ENCODE data around the gene FAM107B.

The FAM107B gene

GRCh38 chr10:14618674-14619073 is 156.0 kb downstream of the FAM107B start:
- no peak overlapping the region for H3K4me3 ChIP-seq (ENCODE audit: low read length)
- H3K4me1 ChIP-seq (ENCODE audit: insufficient read depth, low read length): no peaks in the 10 kb centered on the region
- no peaks in the 10 kb centered on the region for H3K9me3 ChIP-seq (ENCODE audit: insufficient read depth, low read depth, low read length)
- H3K27me3 ChIP-seq (ENCODE audit: insufficient read depth, low read length): no peaks in the 10 kb centered on the region
- H3K9ac ChIP-seq (ENCODE audit: low read depth, low read length): no peak overlapping the region
- no peak overlapping the region for H3K27ac ChIP-seq (ENCODE audit: low read depth, low read length)
- 92% methylated on average over 6 of the region's 7 CpGs for WGBS
- H3K36me3 ChIP-seq (ENCODE audit: insufficient read depth, low read length): no peaks in the 10 kb centered on the region

- WGBS: 98% methylated on average over 3 of the region's 4 CpGs
- Histone ChIP-seq H3K4me1 (ENCODE audit: insufficient read depth, low read length) (no peaks in the 10 kb centered on the region), H3K9me3 (ENCODE audit: insufficient read depth, low read depth, low read length) (no peaks in the 10 kb centered on the region), H3K27me3 (ENCODE audit: insufficient read depth, low read length) (no peaks in the 10 kb centered on the region), H3K4me3 (ENCODE audit: low read length) (no peak overlapping the region), H3K9ac (ENCODE audit: low read depth, low read length) (no peak overlapping the region), H3K36me3 (ENCODE audit: insufficient read depth, low read length) (no peaks in the 10 kb centered on the region), H3K27ac (ENCODE audit: low read depth, low read length) (no peak overlapping the region)
These were observed 156.8 kb downstream of the FAM107B start for GRCh38 chr10:14617852-14618251.

DNA sequence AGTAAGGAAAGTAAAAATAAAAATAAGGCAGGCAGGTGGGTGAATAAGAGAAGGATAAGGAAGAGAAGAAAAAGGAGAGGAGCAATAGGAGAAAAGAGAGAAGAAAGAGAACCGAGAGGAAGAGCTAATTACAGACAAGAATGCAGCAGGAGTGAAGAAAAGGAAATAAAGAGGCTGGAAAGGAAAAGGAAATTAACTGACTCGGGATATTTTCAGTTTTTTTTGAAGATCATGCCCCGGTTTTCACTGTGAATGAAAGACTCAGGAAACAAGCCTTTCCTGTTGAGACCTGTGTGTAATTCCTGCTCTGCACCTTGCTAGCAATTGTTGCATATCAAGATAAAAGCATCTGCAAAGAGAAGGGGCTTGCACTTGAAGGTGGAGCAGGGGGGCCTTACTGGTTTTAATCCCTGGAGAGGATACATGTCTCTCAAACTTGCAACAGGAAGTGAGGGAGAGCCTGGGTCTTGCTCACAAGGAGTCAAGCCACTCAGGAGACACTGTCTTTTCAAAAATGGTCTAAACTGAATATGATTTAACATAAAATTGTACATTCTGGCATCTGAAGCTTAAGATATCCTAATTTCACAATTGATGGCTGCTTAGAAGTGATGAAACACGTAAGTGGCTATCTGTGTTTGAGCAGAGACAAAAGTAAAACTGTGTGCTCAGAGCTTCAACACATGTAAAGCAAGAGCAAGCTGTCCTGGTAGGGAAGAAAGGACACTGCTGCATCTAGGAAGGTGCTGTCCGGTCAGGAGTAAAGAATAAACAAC is 157.6 kb downstream of the FAM107B start:
- Histone ChIP-seq H3K36me3 (ENCODE audit: insufficient read depth, low read length) (no peaks in the 10 kb centered on the region), H3K9ac (ENCODE audit: low read depth, low read length) (no peak overlapping the region), H3K27ac (ENCODE audit: low read depth, low read length) (no peak overlapping the region), H3K4me1 (ENCODE audit: insufficient read depth, low read length) (no peaks in the 10 kb centered on the region), H3K4me3 (ENCODE audit: low read length) (no peak overlapping the region), H3K9me3 (ENCODE audit: insufficient read depth, low read depth, low read length) (no peaks in the 10 kb centered on the region), H3K27me3 (ENCODE audit: insufficient read depth, low read length) (no peaks in the 10 kb centered on the region)
- 78% methylated on average over 5 of the region's 5 CpGs for WGBS

GRCh38 chr10:14616465-14616864 is 158.2 kb downstream of the FAM107B start:
- no peaks in the 10 kb centered on the region for H3K9me3 ChIP-seq (ENCODE audit: insufficient read depth, low read depth, low read length)
- H3K9ac ChIP-seq (ENCODE audit: low read depth, low read length): no peak overlapping the region
- 72% methylated on average over 2 of the region's 2 CpGs for WGBS
- no peaks in the 10 kb centered on the region for H3K4me1 ChIP-seq (ENCODE audit: insufficient read depth, low read length)
- H3K4me3 ChIP-seq (ENCODE audit: low read length): no peak overlapping the region
- H3K36me3 ChIP-seq (ENCODE audit: insufficient read depth, low read length): no peaks in the 10 kb centered on the region
- H3K27me3 ChIP-seq (ENCODE audit: insufficient read depth, low read length): no peaks in the 10 kb centered on the region
- H3K27ac ChIP-seq (ENCODE audit: low read depth, low read length): no peak overlapping the region

DNA sequence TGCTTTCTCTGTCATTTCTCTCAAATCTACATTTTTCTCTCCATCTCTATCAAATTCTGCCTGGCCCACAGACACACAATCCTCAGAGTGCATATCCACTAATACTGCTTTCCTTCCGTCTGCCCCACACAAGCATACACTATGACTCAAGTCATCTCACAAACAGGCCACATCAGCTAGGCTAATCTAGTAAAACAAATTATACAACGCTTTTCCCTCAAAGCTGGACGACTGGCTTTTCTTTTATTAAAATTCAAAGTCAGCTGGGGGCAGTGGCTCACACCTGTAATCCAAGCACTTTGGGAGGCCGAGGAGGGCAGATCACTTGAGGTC is 161.1 kb downstream of the FAM107B start:
- H3K27me3 ChIP-seq (ENCODE audit: insufficient read depth, low read length): no peaks in the 10 kb centered on the region
- H3K9me3 ChIP-seq (ENCODE audit: insufficient read depth, low read depth, low read length): no peaks in the 10 kb centered on the region
- no peak overlapping the region for H3K27ac ChIP-seq (ENCODE audit: low read depth, low read length)
- no peaks in the 10 kb centered on the region for H3K36me3 ChIP-seq (ENCODE audit: insufficient read depth, low read length)
- 95% methylated on average over 4 of the region's 4 CpGs for WGBS
- no peak overlapping the region for H3K9ac ChIP-seq (ENCODE audit: low read depth, low read length)
- H3K4me3 ChIP-seq (ENCODE audit: low read length): no peak overlapping the region
- H3K4me1 ChIP-seq (ENCODE audit: insufficient read depth, low read length): no peaks in the 10 kb centered on the region

- no peak overlapping the region for H3K4me3 ChIP-seq (ENCODE audit: low read length)
- H3K27ac ChIP-seq (ENCODE audit: low read depth, low read length): no peak overlapping the region
- no peaks in the 10 kb centered on the region for H3K27me3 ChIP-seq (ENCODE audit: insufficient read depth, low read length)
- no peaks in the 10 kb centered on the region for H3K9me3 ChIP-seq (ENCODE audit: insufficient read depth, low read depth, low read length)
- no peaks in the 10 kb centered on the region for H3K4me1 ChIP-seq (ENCODE audit: insufficient read depth, low read length)
- 95% methylated on average over 14 of the region's 15 CpGs for WGBS
- no peaks in the 10 kb centered on the region for H3K36me3 ChIP-seq (ENCODE audit: insufficient read depth, low read length)
- H3K9ac ChIP-seq (ENCODE audit: low read depth, low read length): no peak overlapping the region
These were observed 161.7 kb downstream of the FAM107B start for GRCh38 chr10:14612873-14613587.

DNA sequence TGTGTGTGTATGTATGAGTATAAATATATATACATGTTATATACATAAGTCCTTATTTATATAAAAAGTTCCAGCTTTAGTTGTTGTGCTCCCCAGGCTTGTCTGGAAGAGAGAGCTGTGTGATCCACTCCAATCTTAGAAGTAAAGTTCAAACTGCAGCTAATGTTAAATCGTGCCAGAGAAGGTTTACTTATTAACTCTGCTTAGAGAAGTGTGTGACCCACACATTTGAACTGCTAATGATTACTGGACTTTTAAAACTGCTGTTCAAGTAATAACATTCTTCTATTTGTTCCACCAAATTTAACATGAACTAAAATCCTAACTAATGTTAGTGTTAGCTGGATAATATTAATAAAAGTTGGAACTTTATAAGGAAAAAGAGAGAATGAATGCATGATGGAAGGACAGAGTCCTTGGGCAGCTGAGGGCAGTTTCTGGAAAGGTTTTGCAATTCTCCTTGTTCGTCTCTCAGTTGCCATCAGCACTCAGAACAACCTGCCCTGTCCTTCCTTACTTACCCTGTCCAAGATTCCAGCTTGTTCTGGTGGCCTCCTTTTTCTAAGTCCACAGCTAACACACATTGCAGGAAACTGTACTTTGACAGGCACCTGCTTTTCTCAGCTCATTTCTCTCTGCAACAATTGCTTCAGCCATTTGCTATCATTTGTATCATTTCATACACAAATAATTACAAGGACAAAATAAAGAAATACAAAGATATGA is 162.6 kb downstream of the FAM107B start:
- no peaks in the 10 kb centered on the region for H3K4me1 ChIP-seq (ENCODE audit: insufficient read depth, low read length)
- no peaks in the 10 kb centered on the region for H3K9me3 ChIP-seq (ENCODE audit: insufficient read depth, low read depth, low read length)
- no peak overlapping the region for H3K4me3 ChIP-seq (ENCODE audit: low read length)
- H3K27me3 ChIP-seq (ENCODE audit: insufficient read depth, low read length): no peaks in the 10 kb centered on the region
- WGBS: 46% methylated on average over 2 of the region's 2 CpGs
- H3K36me3 ChIP-seq (ENCODE audit: insufficient read depth, low read length): no peaks in the 10 kb centered on the region
- H3K27ac ChIP-seq (ENCODE audit: low read depth, low read length): no peak overlapping the region
- no peak overlapping the region for H3K9ac ChIP-seq (ENCODE audit: low read depth, low read length)

GRCh38 chr10:14609178-14609577 is 165.5 kb downstream of the FAM107B start:
- WGBS: 90% methylated on average over 1 of the region's 1 CpG
- Histone ChIP-seq H3K27ac (ENCODE audit: low read depth, low read length) (no peak overlapping the region), H3K9ac (ENCODE audit: low read depth, low read length) (no peak overlapping the region), H3K27me3 (ENCODE audit: insufficient read depth, low read length) (peaks cover 19% of the 10 kb centered on the region), H3K4me3 (ENCODE audit: low read length) (no peak overlapping the region), H3K36me3 (ENCODE audit: insufficient read depth, low read length) (no peaks in the 10 kb centered on the region), H3K4me1 (ENCODE audit: insufficient read depth, low read length) (peaks cover 4% of the 10 kb centered on the region; the same call in 1 of the 2 replicates), H3K9me3 (ENCODE audit: insufficient read depth, low read depth, low read length) (no peaks in the 10 kb centered on the region)

- 94% methylated on average over 3 of the region's 4 CpGs for WGBS
- Histone ChIP-seq H3K9me3 (ENCODE audit: insufficient read depth, low read depth, low read length) (no peaks in the 10 kb centered on the region), H3K9ac (ENCODE audit: low read depth, low read length) (no peak overlapping the region), H3K4me1 (ENCODE audit: insufficient read depth, low read length) (peaks cover 4% of the 10 kb centered on the region; the same call in 1 of the 2 replicates), H3K27me3 (ENCODE audit: insufficient read depth, low read length) (peaks cover 19% of the 10 kb centered on the region), H3K4me3 (ENCODE audit: low read length) (no peak overlapping the region), H3K27ac (ENCODE audit: low read depth, low read length) (no peak overlapping the region), H3K36me3 (ENCODE audit: insufficient read depth, low read length) (no peaks in the 10 kb centered on the region)
These were observed 166.2 kb downstream of the FAM107B start for GRCh38 chr10:14608381-14609001.

DNA sequence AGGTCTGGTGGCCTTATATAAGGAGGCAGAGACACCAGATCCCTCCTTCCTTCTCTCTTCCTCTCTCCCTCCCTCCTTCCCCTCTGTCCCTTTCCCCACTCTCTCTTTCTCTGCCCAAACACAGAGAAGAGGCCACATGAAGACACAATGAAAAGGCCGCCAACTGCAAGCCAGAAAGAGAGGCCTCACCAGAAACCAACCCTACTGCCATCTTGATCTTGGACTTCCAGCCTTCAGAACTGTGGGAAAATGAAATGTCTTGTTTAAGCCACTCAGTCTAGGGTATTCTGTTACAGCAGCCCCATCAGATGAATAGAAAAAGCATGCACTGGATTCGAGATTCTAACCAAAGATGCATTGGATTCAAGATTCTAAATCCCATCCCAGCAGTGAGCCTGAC is 168.1 kb downstream of the FAM107B start:
- 92% methylated on average over 2 of the region's 2 CpGs for WGBS
- Histone ChIP-seq H3K9me3 (ENCODE audit: insufficient read depth, low read depth, low read length) (no peaks in the 10 kb centered on the region), H3K9ac (ENCODE audit: low read depth, low read length) (no peak overlapping the region), H3K27me3 (ENCODE audit: insufficient read depth, low read length) (peaks cover 30% of the 10 kb centered on the region), H3K4me3 (ENCODE audit: low read length) (no peak overlapping the region), H3K4me1 (ENCODE audit: insufficient read depth, low read length) (peaks cover 8% of the 10 kb centered on the region), H3K27ac (ENCODE audit: low read depth, low read length) (no peak overlapping the region), H3K36me3 (ENCODE audit: insufficient read depth, low read length) (no peaks in the 10 kb centered on the region)
